HG03103 (cell line): ENCODE results near the gene GLRB.
A peak's percentile ranks its signal among the peaks of the same experiment; 100 is the strongest.
"Not testable (repeated sequence)": the region's sequence is repeated elsewhere in the genome, so short reads cannot be mapped to it uniquely, and the experiment has no call there.

Source experiments
- ATAC-seq: cut with Tn5 transposase; IDR thresholded peaks from one replicate; pipeline ENCODE4 v1.9.1; 2021; ENCODE audit warnings: low read depth; ENCODE audit not compliant: unreplicated experiment

The GLRB gene

DNA sequence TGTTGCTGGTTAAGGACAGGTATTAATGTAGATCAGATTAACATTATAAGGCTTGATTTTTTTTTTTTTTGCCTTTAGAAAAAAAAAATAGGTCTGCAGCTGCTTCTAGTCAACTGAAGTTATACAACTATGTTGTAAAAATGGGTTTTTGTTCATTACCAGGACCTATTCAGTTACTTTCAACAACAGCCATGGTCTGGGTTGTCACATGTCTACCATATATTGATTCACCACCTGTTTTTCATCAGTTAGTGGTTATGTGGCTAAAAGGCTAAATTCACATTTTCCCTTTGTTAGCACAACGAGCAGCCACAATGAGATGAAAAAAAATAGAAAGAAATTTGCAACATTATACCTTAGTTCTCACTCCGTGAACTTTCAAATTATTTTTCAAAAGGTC, 45.5 kb downstream of the GLRB start:
- no peak for ATAC-seq

DNA sequence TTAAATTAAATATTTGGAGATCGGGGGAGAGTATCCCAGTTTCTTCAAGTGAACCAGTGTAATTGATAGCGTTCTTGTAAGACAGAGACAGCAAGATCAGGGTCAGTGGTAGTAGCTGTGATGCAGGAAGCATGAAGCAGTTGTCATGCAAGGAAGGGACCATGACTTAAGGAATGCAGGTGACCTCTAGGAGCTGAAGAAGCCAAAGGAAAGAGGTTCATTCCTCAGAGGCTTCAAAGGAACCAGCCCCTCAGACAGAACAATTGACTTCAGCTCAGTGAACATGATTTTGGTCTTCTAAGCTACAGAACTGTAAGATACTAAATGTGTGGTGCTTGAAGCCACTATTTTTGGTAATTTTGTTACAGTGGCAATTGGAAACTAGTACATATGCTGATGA, 51.6 kb downstream of the GLRB start:
- ATAC-seq, result no peak

GRCh38 chr4:157128395-157128794, 52.4 kb downstream of the GLRB start:
- no peak for ATAC-seq

GRCh38 chr4:157141976-157142375, 66.0 kb downstream of the GLRB start:
- ATAC-seq, result no peak

- ATAC-seq, result no peak
These were observed 67.4 kb downstream of the GLRB start for GRCh38 chr4:157143369-157143768.

DNA sequence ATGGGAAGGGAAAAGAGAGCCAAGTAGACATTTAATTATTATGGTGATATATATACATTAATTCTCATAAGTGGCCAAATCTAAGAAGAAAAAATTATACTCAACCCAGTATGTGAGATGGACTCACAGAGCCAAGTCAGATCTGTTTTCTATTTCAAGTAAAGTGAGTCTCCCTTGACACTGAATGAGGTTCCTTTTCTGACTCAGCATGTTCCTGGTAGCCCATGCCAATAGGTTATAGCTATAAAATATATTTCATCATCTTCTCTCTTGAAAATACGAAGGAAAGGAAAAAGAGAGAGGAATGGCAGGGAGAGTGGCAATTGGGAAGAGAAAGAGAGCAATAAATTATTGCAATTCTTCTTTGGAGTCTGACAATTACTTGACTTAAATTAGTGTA, 75.8 kb downstream of the GLRB start:
- ATAC-seq, result no peak

DNA sequence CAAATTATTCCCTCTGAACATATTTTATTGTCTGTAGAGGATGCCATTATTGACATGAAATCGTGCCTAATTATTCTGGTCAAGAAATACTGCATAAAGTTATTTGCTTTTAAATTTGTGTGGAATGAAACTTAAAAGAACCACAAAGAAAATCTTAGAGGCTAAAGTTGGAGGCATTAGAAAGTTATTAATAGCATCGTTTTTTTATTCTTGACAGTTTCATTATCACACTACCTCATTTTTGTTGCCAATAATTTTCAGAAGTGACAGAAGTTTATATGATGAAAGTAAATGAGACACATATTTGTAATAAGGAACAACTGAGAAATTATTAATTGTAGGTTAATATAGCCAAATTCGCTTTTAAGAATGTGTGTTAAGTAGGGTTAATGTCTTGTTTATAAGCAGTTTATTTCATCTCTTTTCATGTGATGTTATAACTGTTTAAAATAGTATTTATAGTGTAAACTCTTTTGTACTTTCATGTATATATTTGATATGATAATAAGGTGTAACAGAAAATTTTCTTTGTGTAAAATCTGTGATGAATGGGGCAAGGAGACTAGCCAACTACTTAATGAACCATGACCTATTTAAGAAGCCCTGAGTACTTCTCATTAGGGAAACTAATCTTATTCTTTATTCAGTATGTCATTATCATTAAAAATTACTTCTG, 90.1 kb downstream of the GLRB start:
- ATAC-seq, result no peak

DNA sequence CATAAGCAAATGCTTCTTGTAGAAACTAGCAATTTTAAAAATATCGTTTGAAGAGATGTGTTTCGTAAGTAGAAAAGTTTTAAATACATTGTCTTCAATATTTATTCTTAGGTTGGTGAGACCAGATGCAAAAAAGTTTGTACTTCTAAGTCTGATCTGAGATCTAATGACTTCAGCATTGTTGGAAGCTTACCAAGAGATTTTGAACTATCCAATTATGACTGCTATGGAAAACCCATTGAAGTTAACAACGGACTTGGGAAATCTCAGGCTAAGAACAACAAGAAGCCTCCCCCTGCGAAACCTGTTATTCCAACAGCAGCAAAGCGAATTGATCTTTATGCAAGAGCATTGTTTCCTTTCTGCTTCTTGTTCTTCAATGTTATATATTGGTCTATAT, 94.4 kb downstream of the GLRB start:
- no peak for ATAC-seq

DNA sequence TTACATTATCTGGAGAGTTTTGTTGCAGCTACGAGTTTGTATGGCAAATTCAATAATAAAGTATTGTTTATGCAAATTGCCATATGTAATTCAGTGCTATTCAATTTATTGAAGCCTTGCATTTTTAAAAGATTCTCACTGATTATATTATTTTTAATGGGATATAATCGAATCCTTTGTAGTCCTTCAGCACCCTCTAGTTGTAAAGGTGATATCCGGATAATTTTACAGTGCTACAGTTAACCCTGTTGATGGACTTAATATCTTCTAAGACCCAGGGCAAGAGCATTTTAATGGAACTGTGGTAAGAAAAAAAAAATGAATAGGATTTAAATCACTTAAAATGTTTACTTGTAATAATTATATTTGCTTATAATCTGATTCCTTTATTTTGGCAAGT, 96.1 kb downstream of the GLRB start:
- no peak for ATAC-seq

- ATAC-seq, result not testable (repeated sequence)
These were observed 104.3 kb downstream of the GLRB start for GRCh38 chr4:157180268-157180667.

- ATAC-seq, result no peak
These were observed 108.3 kb downstream of the GLRB start for GRCh38 chr4:157184300-157184699.

- ATAC-seq, result no peak
These were observed 109.4 kb downstream of the GLRB start for GRCh38 chr4:157185363-157185762.

GRCh38 chr4:157195374-157195773, 119.4 kb downstream of the GLRB start:
- ATAC-seq, result no peak

DNA sequence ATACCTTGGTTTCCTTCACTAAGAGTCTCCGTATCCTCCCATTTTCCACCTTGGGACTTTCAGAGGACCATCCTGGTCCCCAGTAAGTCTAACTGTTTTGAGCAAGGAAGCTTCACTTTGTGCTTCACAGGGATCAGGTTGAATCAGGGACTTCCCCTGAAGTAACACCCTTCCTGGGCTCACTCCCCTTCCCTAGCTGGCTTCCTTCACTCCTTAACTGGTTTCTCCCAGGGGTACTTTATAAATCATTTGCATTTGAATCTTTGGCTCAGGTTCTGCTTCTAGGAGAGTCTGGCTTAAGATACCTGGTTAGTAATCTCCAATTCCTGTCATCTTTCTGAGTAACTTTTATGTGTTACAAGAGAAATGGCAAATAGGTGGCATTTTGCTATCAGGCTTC, 120.1 kb downstream of the GLRB start:
- no peak for ATAC-seq

- peak; percentile 54 for ATAC-seq
These were observed 128.8 kb downstream of the GLRB start for GRCh38 chr4:157204634-157205244.

DNA sequence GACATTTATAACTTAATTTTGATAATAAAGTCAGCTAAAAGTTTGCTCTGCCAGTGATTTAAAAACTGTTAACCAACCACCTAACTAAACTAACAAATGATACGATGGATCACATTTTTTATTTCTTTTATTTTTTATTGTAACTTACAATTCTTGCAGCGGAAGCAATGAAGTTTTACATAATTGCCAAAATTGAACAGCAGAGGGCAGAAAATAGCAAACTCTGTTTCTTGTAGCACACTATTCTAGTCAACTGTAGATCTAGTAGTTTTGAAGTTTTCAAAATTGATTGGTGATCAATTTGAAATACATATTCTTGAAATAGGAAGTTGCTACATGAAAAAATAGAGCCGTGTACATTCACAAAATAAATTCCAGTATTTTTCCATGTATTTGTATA, 141.8 kb downstream of the GLRB start:
- no peak for ATAC-seq

GRCh38 chr4:157219711-157220370, 143.9 kb downstream of the GLRB start:
- ATAC-seq, result no peak

DNA sequence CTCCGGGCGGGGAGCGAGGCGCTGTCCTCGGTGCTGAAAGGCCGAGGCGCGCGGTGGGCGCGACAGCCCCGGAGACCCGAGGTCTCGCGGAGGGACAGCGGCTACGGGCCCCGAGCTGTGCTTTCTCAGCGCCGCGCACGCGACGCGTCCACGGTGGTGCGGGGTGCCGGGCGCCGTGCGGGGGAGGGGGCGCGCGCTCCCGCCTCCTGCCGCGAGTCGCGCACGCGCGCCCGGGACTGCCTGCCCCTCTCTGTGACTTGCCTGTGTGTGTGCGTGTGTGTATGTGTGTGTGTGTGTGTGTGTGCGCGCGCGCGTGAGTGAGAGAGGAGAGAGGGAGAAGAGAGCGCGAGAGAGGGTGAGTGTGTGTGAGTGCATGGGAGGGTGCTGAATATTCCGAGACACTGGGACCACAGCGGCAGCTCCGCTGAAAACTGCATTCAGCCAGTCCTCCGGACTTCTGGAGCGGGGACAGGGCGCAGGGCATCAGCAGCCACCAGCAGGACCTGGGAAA, 144.5 kb downstream of the GLRB start, which contains the start of gene GRIA2:
TSS of gene GRIA2 (plus strand) at position 358 of the 511 bp plus-strand sequence. CDS start 315 bp downstream, outside the sequence.
- no peak for ATAC-seq

DNA sequence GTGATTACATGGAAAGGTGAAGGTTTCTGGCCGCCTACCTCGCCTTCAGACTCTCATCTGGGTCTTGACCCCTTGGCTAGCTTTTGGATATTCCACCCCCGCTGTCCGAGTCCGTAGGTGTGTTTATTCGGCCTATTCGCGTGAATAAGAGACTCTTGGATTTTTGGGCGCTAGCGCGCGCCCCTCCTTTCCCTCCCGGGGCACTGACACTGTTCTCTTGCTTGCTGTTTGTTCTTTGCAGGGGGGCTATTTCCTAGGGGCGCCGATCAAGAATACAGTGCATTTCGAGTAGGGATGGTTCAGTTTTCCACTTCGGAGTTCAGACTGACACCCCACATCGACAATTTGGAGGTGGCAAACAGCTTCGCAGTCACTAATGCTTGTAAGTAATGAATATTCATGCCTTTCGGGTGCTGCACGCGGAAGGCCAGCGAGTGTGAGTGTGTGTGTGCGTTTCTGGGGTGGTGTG, 145.5 kb downstream of the GLRB start:
- no peak for ATAC-seq
